ENCODE data around the gene MFGE8. TPM values are rescaled to one million over a fixed set of nuclear protein-coding genes. Genes with fewer than 3 reads are reported as not detected.

Gene MFGE8
- polyA plus RNA-seq, 2 of the 4 experiments (the other 2 are of a cell fraction), result 206 to 403 TPM

GRCh38 chr15:88894348-88894818 lies 18.8 kb downstream of the MFGE8 start (continued):
- TF ChIP-seq ZFP36 (IDR thresholded peaks at IDR 0.05; ENCODE audit: borderline replicate concordance, partially characterized antibody) (no peak), MYC (IDR thresholded peaks at IDR 0.05; ENCODE audit: borderline replicate concordance, low read length) (no peak), EHF (CRISPR knock-in tag; IDR thresholded peaks at IDR 0.05) (no peak), NR3C1 (IDR thresholded peaks at IDR 0.05) (no peak), HOXA7 (CRISPR knock-in tag; IDR thresholded peaks at IDR 0.05) (no peak), TFCP2L1 (CRISPR knock-in tag; IDR thresholded peaks at IDR 0.05) (no peak), REST (IDR thresholded peaks at IDR 0.05) (no peak), MAFK (IDR thresholded peaks at IDR 0.05; ENCODE audit: partially characterized antibody) (no peak), CEBPB (IDR thresholded peaks at IDR 0.05) (peak in 1 of 2 experiments; percentile 58; a peak in 2 of 4 replicates), ELK1 (IDR thresholded peaks at IDR 0.05; ENCODE audit: low read depth, low read length) (no peak), RNF2 (IDR thresholded peaks at IDR 0.05; ENCODE audit: borderline replicate concordance, low read depth) (no peak), CHD2 (IDR thresholded peaks at IDR 0.05; ENCODE audit: low read length, partially characterized antibody) (no peak), JUNB (IDR thresholded peaks at IDR 0.05) (no peak), CHD4 (IDR thresholded peaks at IDR 0.05; ENCODE audit: borderline replicate concordance) (no peak), BCL3 (IDR thresholded peaks at IDR 0.05) (no peak), HES2 (IDR thresholded peaks at IDR 0.05) (no peak), GATA3 (IDR thresholded peaks at IDR 0.05; ENCODE audit: borderline replicate concordance) (no peak), POLR2A (IDR thresholded peaks at IDR 0.05; ENCODE audit: low read length) (no peak), JUN (IDR thresholded peaks at IDR 0.05) (peak in 1 of 2 experiments; percentile 24; a peak in 1 of 5 replicates), EHMT2 (IDR thresholded peaks at IDR 0.05; ENCODE audit: low read depth) (no peak), RARB (CRISPR knock-in tag; IDR thresholded peaks at IDR 0.05) (no peak), SMC3 (IDR thresholded peaks at IDR 0.05) (peak; percentile 78), CBX8 (IDR thresholded peaks at IDR 0.05) (no peak), HEYL (CRISPR knock-in tag; IDR thresholded peaks at IDR 0.05) (no peak), RFX5 (IDR thresholded peaks at IDR 0.05) (no peak), MAZ (IDR thresholded peaks at IDR 0.05; ENCODE audit: borderline replicate concordance, low read depth, low read length) (no peak), FOXS1 (CRISPR knock-in tag; IDR thresholded peaks at IDR 0.05) (no peak), HMGXB4 (CRISPR knock-in tag; IDR thresholded peaks at IDR 0.05; ENCODE audit: borderline replicate concordance) (no peak), EP300 (IDR thresholded peaks at IDR 0.05) (no peak), ATOH8 (CRISPR knock-in tag; IDR thresholded peaks at IDR 0.05; ENCODE audit: low read depth) (no peak), NFE2L2 (conservative IDR thresholded peaks at IDR 0.05; ENCODE audit: low read length) (no peak), ZSCAN20 (CRISPR knock-in tag; IDR thresholded peaks at IDR 0.05) (no peak), POLR2AphosphoS2 (conservative IDR thresholded peaks at IDR 0.05; ENCODE audit: low read length) (no peak), USF2 (IDR thresholded peaks at IDR 0.05) (no peak), KDM1A (IDR thresholded peaks at IDR 0.05; ENCODE audit: low read depth) (no peak), SREBF2 (IDR thresholded peaks at IDR 0.05) (no peak)

Data from A549 (cell line).